IMR-90 (cell line): ENCODE results near the gene C13orf42. TPM values are rescaled to one million over a fixed set of nuclear protein-coding genes. Genes with fewer than 3 reads are reported as not detected.

Experiments
- ATAC-seq: fragments of 200-7000 bp; cut with Tn5 transposase; 2 replicates; pipeline ENCODE4 v1.9.1; 2020; ENCODE audit warnings: low read depth, mild to moderate bottlenecking, moderate library complexity
- BruUV-seq: library from RNA; stranded (reverse); fragments of 400-500 nt; replicated peaks from 2 replicates; lab custom pipeline; 2021; lab: Mats Ljungman, UMichigan
- CTCF ChIA-PET: fragments of 300-600 bp; formaldehyde crosslinking; extraction: SDS; loops from one replicate; lab custom pipeline; 2021; ENCODE audit warnings: antibody characterized with exemption; lab: Yijun Ruan, JAX
- POLR2A ChIA-PET: fragments of 300-600 bp; sonication (Branson Sonifier 250); formaldehyde crosslinking; loops from one replicate; lab custom pipeline; 2022; ENCODE audit warnings: antibody characterized with exemption; ENCODE audit not compliant: unreplicated experiment; lab: Charles Lee
- DNase-seq: peaks from one replicate; pipeline ENCODE4 v3.0.0; 2013
- H2AFZ ChIP-seq: replicated peaks from 2 replicates; pipeline ENCODE3; 2013; ENCODE audit warnings: low read length, mild to moderate bottlenecking; ENCODE audit not compliant: poor library complexity
- H2AK5ac ChIP-seq: 2 replicates; pipeline ENCODE4 v1.6.1; 2013; ENCODE audit warnings: low read depth, low read length, inconsistent platforms
- H2AK9ac ChIP-seq: replicated peaks from 2 replicates; pipeline ENCODE3; 2013; ENCODE audit warnings: mild to moderate bottlenecking, low read depth, low read length, moderate library complexity; ENCODE audit not compliant: poor library complexity
- H2BK120ac ChIP-seq: 2 replicates; pipeline ENCODE4 v1.6.1; 2013; ENCODE audit warnings: low read depth, low read length, inconsistent platforms
- H2BK15ac ChIP-seq: 3 replicates; pipeline ENCODE4 v1.6.1; 2013; ENCODE audit warnings: low read depth, low read length, inconsistent platforms
- H2BK20ac ChIP-seq: 2 replicates; pipeline ENCODE4 v1.6.1; 2013; ENCODE audit warnings: low read depth, mild to moderate bottlenecking, inconsistent platforms, low read length, moderate library complexity
- H2BK5ac ChIP-seq: 2 replicates; pipeline ENCODE4 v1.6.1; 2013; ENCODE audit warnings: mild to moderate bottlenecking, low read depth, low read length, inconsistent platforms; ENCODE audit not compliant: poor library complexity, severe bottlenecking
- H3K14ac ChIP-seq: replicated peaks from 2 replicates; pipeline ENCODE4 v1.6.1; 2013; ENCODE audit warnings: low read depth, low read length, inconsistent platforms
- H3K18ac ChIP-seq: 2 replicates; pipeline ENCODE4 v1.6.1; 2013; ENCODE audit warnings: low read depth, low read length, control low read depth
- H3K23ac ChIP-seq: 2 replicates; pipeline ENCODE4 v1.6.1; 2013; ENCODE audit warnings: low read depth, low read length, inconsistent platforms
- H3K27ac ChIP-seq: 2 replicates; pipeline ENCODE4 v1.5.1; 2013; ENCODE audit warnings: mild to moderate bottlenecking, control low read depth, low read length; ENCODE audit not compliant: insufficient read depth
- H3K27me3 ChIP-seq: 2 replicates; pipeline ENCODE4 v1.6.1; 2013; ENCODE audit warnings: low read length; ENCODE audit not compliant: control insufficient read depth, insufficient read depth
- H3K36me3 ChIP-seq: 2 replicates; pipeline ENCODE4 v1.6.1; 2013; ENCODE audit warnings: low read length, mixed read lengths; ENCODE audit not compliant: control insufficient read depth, insufficient read depth
- H3K4ac ChIP-seq: 2 replicates; pipeline ENCODE4 v1.6.1; 2013; ENCODE audit warnings: low read depth, low read length, inconsistent platforms
- H3K4me1 ChIP-seq: 2 replicates; pipeline ENCODE4 v1.6.1; 2013; ENCODE audit warnings: low read length, mixed read lengths; ENCODE audit not compliant: control insufficient read depth, insufficient read depth
- H3K4me2 ChIP-seq: 2 replicates; pipeline ENCODE4 v1.6.1; 2013; ENCODE audit warnings: low read depth, mild to moderate bottlenecking, control low read depth, low read length, moderate library complexity
- H3K4me3 ChIP-seq: 2 replicates; pipeline ENCODE4 v1.5.1; 2013; ENCODE audit warnings: low read depth, mild to moderate bottlenecking, control low read depth, low read length, moderate library complexity; ENCODE audit not compliant: insufficient read depth
- H3K56ac ChIP-seq: 2 replicates; pipeline ENCODE4 v1.6.1; 2013; ENCODE audit warnings: low read length, inconsistent platforms; ENCODE audit not compliant: insufficient read depth; ENCODE audit errors: extremely low read depth
- H3K79me1 ChIP-seq, 2 experiments: 2 replicates each; pipeline ENCODE4 v1.6.1; 2013; ENCODE audit warnings: low read length in 2 of 2, inconsistent platforms in 1 of 2, low read depth in 1 of 2
- H3K9ac ChIP-seq: 2 replicates; pipeline ENCODE4 v1.6.1; 2013; ENCODE audit warnings: low read depth, low read length, control low read depth
- H3K9me1 ChIP-seq: 2 replicates; pipeline ENCODE4 v1.6.1; 2013; ENCODE audit warnings: low read length, inconsistent platforms; ENCODE audit not compliant: insufficient read depth
- H3K9me3 ChIP-seq: 2 replicates; pipeline ENCODE4 v1.6.1; 2013; ENCODE audit warnings: low read length; ENCODE audit not compliant: control insufficient read depth, insufficient read depth
- H4K20me1 ChIP-seq: 2 replicates; pipeline ENCODE4 v1.6.1; 2013; ENCODE audit warnings: low read length, inconsistent platforms; ENCODE audit not compliant: insufficient read depth
- H4K5ac ChIP-seq: 2 replicates; pipeline ENCODE4 v1.6.1; 2013; ENCODE audit warnings: mild to moderate bottlenecking, low read depth, low read length, control low read depth
- H4K8ac ChIP-seq, 2 experiments: 2 replicates each; pipeline ENCODE4 v1.6.1; 2013; ENCODE audit warnings: low read depth in 2 of 2, low read length in 2 of 2, control low read depth in 1 of 2, inconsistent platforms in 1 of 2
- H4K91ac ChIP-seq: 2 replicates; pipeline ENCODE4 v1.6.1; 2013; ENCODE audit warnings: low read depth, low read length, inconsistent platforms; ENCODE audit not compliant: insufficient read depth
- BHLHE40 ChIP-seq: fragments of 150-350 bp; IDR thresholded peaks from 2 replicates; pipeline ENCODE4 v1.6.1; 2016; ENCODE audit warnings: mild to moderate bottlenecking, low read depth, low read length
- MAZ ChIP-seq: IDR thresholded peaks from 2 replicates; pipeline ENCODE4 v1.6.1; 2012; ENCODE audit warnings: low read depth, mild to moderate bottlenecking, low read length, improper control_type of control experiment, moderate library complexity, borderline replicate concordance
- MXI1 ChIP-seq: IDR thresholded peaks from 2 replicates; pipeline ENCODE4 v1.6.1; 2012; ENCODE audit warnings: low read depth, mild to moderate bottlenecking, low read length, moderate library complexity, borderline replicate concordance
- POLR2A ChIP-seq: IDR thresholded peaks from 2 replicates; pipeline ENCODE4 v1.6.1; 2012; ENCODE audit warnings: mild to moderate bottlenecking, low read depth, low read length
- RAD21 ChIP-seq: IDR thresholded peaks from 2 replicates; pipeline ENCODE4 v1.6.1; 2012; ENCODE audit warnings: low read length, improper control_type of control experiment
- RCOR1 ChIP-seq: IDR thresholded peaks from 2 replicates; pipeline ENCODE4 v1.6.1; 2012; ENCODE audit warnings: mild to moderate bottlenecking, low read length, improper control_type of control experiment; ENCODE audit not compliant: insufficient replicate concordance
- RFX5 ChIP-seq: IDR thresholded peaks from 2 replicates; pipeline ENCODE4 v1.8.0; 2012; ENCODE audit warnings: low read depth, mild to moderate bottlenecking, low read length, moderate library complexity
- SMC3 ChIP-seq: fragments of 150-350 bp; IDR thresholded peaks from 2 replicates; pipeline ENCODE4 v1.6.1; 2016; ENCODE audit warnings: low read depth, mild to moderate bottlenecking, antibody characterized with exemption, low read length, moderate library complexity
- WGBS, 2 experiments: methylation state at CpG; one replicate each; pipeline versions ENCODE4 v1.1.5 to v1.1.7; 2013; ENCODE audit warnings: missing lambda C conversion rate in 2 of 2; ENCODE audit not compliant: insufficient read length in 1 of 2; ENCODE audit errors: extremely low coverage in 2 of 2; 5-methylcytosine and 5-hydroxymethylcytosine counted together
- dilution Hi-C: fragments of 300-500 bp; cut with HindIII; formaldehyde crosslinking; loops from one replicate; pipeline ENCODE4 v1.14.3; 2018; ENCODE audit warnings: low sequenced_read_pairs; ENCODE audit not compliant: unreplicated experiment
- in situ Hi-C: fragments of 300-500 bp; cut with MboI; formaldehyde crosslinking; loops from 3 replicates; pipeline ENCODE4 v1.14.3; 2019; ENCODE audit warnings: low sequenced_read_pairs, inconsistent platforms, mixed read lengths
- intact Hi-C: fragments of 100-400 bp; cut with micrococcal nuclease; formaldehyde crosslinking; loops from 2 replicates; pipeline ENCODE4 v1.10.0; 2022
- polyA plus RNA-seq, 3 experiments: library from polyadenylated mRNA; depleted of rRNA; stranded (reverse); fragments of >200 nt; gene quantifications; 2 replicates each; pipeline ENCODE4 v1.2.3, GENCODE V29; 2012; ENCODE audit warnings: low replicate concordance in 1 of 3
- total RNA-seq: library from RNA; depleted of rRNA; stranded (reverse); fragments of >200 nt; gene quantifications from 2 replicates; pipeline ENCODE4 v1.2.3, GENCODE V29; 2012
- TF ChIP-seq, protein P1 (sequence below): fragments of 150-350 bp; IDR thresholded peaks from 2 replicates; pipeline ENCODE4 v1.6.1; 2016; ENCODE audit warnings: low read depth, mild to moderate bottlenecking, low read length, moderate library complexity, borderline replicate concordance
- TF ChIP-seq, protein P2 (sequence below): conservative IDR thresholded peaks from 2 replicates; pipeline ENCODE4 v1.5.1; 2012; ENCODE audit warnings: mild to moderate bottlenecking, low read depth, low read length, improper control_type of control experiment

The C13orf42 gene
- total and polyA plus RNA-seq, 2 of the 4 experiments (the other 2 are of a cell fraction) = not detected

DNA sequence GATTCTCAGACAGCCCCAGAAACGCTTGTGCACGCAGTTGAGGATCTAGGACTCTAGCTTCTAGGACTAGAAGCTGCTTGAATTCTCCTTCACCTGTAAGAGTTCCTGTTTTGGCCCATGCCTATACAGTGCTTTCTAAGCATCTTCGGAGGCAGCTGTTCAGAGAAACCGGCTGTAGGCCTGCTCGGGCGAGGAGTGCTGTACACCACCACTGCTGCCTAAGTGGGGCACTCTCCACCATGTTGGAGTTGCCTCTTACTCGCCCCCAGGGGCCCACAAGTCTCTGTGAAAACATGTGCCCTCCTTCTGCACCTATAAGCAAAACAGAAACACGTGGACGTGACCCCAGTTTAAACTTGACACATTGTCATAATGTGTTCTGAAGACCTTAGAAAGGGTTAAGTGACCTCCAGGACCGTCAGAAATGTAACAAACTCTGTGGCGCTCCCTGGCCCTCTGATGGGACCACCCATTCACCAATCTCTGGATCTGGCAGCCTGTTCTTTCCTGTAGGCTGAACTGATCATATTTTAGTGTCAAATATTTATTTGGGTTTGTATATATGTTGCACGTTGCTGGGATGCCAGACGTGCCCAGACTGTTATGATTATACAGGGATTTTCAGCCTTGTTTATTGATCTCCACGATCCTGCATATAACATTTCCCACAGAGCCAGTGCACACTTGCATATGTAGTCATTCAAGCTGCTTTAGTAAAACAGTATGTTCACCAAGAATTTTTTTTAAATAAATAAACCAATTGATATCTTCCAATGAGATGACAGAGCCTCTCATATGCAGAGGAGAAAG is 60.8 kb downstream of the C13orf42 start:
- BruUV-seq = no TSS peak
- H3K4me2 ChIP-seq = peak overlapping the region; percentile 38; the same call in 1 of the 2 replicates
- H4K20me1 ChIP-seq = no peaks in the 10 kb centered on the region
- H2AK9ac ChIP-seq = no peak overlapping the region
- H3K56ac ChIP-seq = no peak overlapping the region
- H3K4ac ChIP-seq = no peak overlapping the region
- H4K8ac ChIP-seq = no peak overlapping the region
- H3K18ac ChIP-seq = no peak overlapping the region; the same call in 1 of the 2 replicates
- ChIA-PET CTCF (interaction anchor here (0.7 kb wide), 1 partner anchor 511 kb away, joined by 3 read pairs; no protein-coding TSS in a partner anchor), POLR2A (no interaction called here)
- no peak overlapping the region for H2BK15ac ChIP-seq
- in situ Hi-C loops (loop anchor here (25.0 kb wide), 1 partner anchor 1388 kb away; no protein-coding TSS in a partner anchor), dilution Hi-C loops (no loop called here), intact Hi-C loops (loop anchor here (5.0 kb wide), 1 partner anchor 1073 kb away; no protein-coding TSS in a partner anchor)
- H3K9me3 ChIP-seq = no peaks in the 10 kb centered on the region; the same call in 1 of the 2 replicates
- no CpG with 5 or more reads among the region's 14 CpGs for WGBS, 2 experiments
- no peak overlapping the region for H2BK120ac ChIP-seq
- no peak overlapping the region for H4K91ac ChIP-seq
- no peak overlapping the region for H3K23ac ChIP-seq
- H3K4me3 ChIP-seq = no peak overlapping the region
- DNase-seq = peak; percentile 40
- no peak overlapping the region for H2BK20ac ChIP-seq
- TF ChIP-seq MXI1 (no peak), RCOR1 (no peak), POLR2A (no peak), RFX5 (no peak), RAD21 (no peak), SMC3 (no peak), MAZ (no peak), BHLHE40 (no peak; the same call in 1 of the 2 replicates)
- TF ChIP-seq, protein P1, sequence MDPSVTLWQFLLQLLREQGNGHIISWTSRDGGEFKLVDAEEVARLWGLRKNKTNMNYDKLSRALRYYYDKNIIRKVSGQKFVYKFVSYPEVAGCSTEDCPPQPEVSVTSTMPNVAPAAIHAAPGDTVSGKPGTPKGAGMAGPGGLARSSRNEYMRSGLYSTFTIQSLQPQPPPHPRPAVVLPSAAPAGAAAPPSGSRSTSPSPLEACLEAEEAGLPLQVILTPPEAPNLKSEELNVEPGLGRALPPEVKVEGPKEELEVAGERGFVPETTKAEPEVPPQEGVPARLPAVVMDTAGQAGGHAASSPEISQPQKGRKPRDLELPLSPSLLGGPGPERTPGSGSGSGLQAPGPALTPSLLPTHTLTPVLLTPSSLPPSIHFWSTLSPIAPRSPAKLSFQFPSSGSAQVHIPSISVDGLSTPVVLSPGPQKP = no peak
- TF ChIP-seq, protein P2, sequence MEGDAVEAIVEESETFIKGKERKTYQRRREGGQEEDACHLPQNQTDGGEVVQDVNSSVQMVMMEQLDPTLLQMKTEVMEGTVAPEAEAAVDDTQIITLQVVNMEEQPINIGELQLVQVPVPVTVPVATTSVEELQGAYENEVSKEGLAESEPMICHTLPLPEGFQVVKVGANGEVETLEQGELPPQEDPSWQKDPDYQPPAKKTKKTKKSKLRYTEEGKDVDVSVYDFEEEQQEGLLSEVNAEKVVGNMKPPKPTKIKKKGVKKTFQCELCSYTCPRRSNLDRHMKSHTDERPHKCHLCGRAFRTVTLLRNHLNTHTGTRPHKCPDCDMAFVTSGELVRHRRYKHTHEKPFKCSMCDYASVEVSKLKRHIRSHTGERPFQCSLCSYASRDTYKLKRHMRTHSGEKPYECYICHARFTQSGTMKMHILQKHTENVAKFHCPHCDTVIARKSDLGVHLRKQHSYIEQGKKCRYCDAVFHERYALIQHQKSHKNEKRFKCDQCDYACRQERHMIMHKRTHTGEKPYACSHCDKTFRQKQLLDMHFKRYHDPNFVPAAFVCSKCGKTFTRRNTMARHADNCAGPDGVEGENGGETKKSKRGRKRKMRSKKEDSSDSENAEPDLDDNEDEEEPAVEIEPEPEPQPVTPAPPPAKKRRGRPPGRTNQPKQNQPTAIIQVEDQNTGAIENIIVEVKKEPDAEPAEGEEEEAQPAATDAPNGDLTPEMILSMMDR = no peak
- peaks cover 45% of the 10 kb centered on the region for H3K27me3 ChIP-seq
- H4K5ac ChIP-seq = no peak overlapping the region
- H3K14ac ChIP-seq = no peak overlapping the region
- H3K9ac ChIP-seq = no peak overlapping the region
- no peak overlapping the region for H2AK5ac ChIP-seq
- H3K36me3 ChIP-seq = no peaks in the 10 kb centered on the region
- H2BK5ac ChIP-seq = no peak overlapping the region
- ATAC-seq = peak; percentile 91
- H3K79me1 ChIP-seq = no peaks in the 10 kb centered on the region
- no peak overlapping the region for H3K27ac ChIP-seq
- no peak overlapping the region for H2AFZ ChIP-seq
- peaks cover 5% of the 10 kb centered on the region; the same call in 1 of the 2 replicates for H3K4me1 ChIP-seq
- H3K9me1 ChIP-seq = no peaks in the 10 kb centered on the region
